GM15510 (cell line): ENCODE results near the gene BEAN1.

Experiments
- POLR2A ChIP-seq: IDR thresholded peaks from 3 replicates; pipeline ENCODE4 v1.6.1; 2011; ENCODE audit warnings: borderline replicate concordance; ENCODE audit not compliant: insufficient read length; ENCODE audit errors: extremely low read depth

BEAN1 gene

GRCh38 chr16:66402591-66403230, 24.4 kb upstream of the BEAN1 start:
- TF ChIP-seq POLR2A, result no peak

- TF ChIP-seq POLR2A, result no peak
Measured at GRCh38 chr16:66403531-66404145, 23.5 kb upstream of the BEAN1 start.

- no peak for TF ChIP-seq POLR2A
Measured at GRCh38 chr16:66405057-66405783, 21.9 kb upstream of the BEAN1 start.

GRCh38 chr16:66406534-66407221, 20.4 kb upstream of the BEAN1 start:
- TF ChIP-seq POLR2A, result no peak

GRCh38 chr16:66408163-66409048, 18.7 kb upstream of the BEAN1 start:
- no peak for TF ChIP-seq POLR2A

- no peak for TF ChIP-seq POLR2A
Measured at GRCh38 chr16:66409156-66409555, 17.9 kb upstream of the BEAN1 start.

GRCh38 chr16:66412182-66412581, 14.9 kb upstream of the BEAN1 start:
- TF ChIP-seq POLR2A, result no peak

GRCh38 chr16:66414891-66415290, 12.2 kb upstream of the BEAN1 start:
- TF ChIP-seq POLR2A, result no peak

GRCh38 chr16:66416136-66416535, 11.0 kb upstream of the BEAN1 start:
- no peak for TF ChIP-seq POLR2A

- no peak for TF ChIP-seq POLR2A
Measured at GRCh38 chr16:66416939-66417700, 10.0 kb upstream of the BEAN1 start.

- no peak for TF ChIP-seq POLR2A
Measured at GRCh38 chr16:66418165-66418962, 8.7 kb upstream of the BEAN1 start.

GRCh38 chr16:66419527-66419926, 7.6 kb upstream of the BEAN1 start:
- TF ChIP-seq POLR2A, result no peak

- TF ChIP-seq POLR2A, result no peak
Measured at GRCh38 chr16:66420396-66420795, 6.7 kb upstream of the BEAN1 start.
